ENCODE results near the gene GALNT2.

Gene GALNT2

GRCh38 chr1:230251644-230252191, 184.7 kb downstream of the GALNT2 start:
- no peak overlapping the region for H3K27ac ChIP-seq
- TF ChIP-seq, protein P1, sequence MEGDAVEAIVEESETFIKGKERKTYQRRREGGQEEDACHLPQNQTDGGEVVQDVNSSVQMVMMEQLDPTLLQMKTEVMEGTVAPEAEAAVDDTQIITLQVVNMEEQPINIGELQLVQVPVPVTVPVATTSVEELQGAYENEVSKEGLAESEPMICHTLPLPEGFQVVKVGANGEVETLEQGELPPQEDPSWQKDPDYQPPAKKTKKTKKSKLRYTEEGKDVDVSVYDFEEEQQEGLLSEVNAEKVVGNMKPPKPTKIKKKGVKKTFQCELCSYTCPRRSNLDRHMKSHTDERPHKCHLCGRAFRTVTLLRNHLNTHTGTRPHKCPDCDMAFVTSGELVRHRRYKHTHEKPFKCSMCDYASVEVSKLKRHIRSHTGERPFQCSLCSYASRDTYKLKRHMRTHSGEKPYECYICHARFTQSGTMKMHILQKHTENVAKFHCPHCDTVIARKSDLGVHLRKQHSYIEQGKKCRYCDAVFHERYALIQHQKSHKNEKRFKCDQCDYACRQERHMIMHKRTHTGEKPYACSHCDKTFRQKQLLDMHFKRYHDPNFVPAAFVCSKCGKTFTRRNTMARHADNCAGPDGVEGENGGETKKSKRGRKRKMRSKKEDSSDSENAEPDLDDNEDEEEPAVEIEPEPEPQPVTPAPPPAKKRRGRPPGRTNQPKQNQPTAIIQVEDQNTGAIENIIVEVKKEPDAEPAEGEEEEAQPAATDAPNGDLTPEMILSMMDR (conservative IDR thresholded peaks at IDR 0.05) = no peak

- H3K27ac ChIP-seq = no peak overlapping the region
- TF ChIP-seq, protein P1 (conservative IDR thresholded peaks at IDR 0.05) = no peak
Observed at GRCh38 chr1:230253150-230253549, 186.1 kb downstream of the GALNT2 start.

DNA sequence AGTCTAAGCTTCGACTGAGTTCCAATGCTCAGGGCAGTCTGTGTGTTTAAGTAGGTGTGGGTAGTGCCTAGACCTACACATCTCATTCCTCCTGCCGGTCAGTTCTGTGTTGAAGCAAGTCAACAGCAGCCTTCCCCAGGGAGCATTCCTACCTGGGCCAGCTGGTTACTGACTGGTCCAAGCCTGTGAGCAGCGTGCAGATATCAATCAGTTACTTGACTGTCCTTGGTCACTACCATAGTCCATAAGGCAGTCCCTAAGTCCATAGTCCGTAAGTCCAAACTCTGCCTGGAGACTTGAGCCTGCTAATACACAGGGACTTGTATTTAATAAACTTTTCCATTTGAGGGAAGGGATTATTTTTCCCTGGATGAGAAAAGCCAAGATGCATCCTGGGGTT, 187.2 kb downstream of the GALNT2 start:
- TF ChIP-seq, protein P1 (conservative IDR thresholded peaks at IDR 0.05) = no peak
- no peak overlapping the region for H3K27ac ChIP-seq

DNA sequence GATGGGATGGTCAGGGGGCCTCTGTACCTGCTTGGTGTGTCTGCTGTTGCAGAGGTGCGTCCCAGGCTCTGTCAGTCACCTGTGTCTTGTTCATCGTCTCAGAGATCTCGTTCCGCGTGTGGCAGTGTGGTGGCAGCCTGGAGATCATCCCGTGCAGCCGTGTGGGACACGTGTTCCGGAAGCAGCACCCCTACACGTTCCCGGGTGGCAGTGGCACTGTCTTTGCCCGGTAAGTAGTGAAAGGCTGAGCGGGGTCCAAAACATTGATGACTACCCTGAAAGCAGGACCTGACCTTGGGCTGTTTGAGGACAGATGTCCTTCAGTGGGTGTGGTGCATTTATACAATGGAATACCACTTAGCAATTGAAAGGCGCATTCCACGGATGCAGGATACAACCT, 188.1 kb downstream of the GALNT2 start:
- TF ChIP-seq, protein P1 (conservative IDR thresholded peaks at IDR 0.05) = no peak
- H3K27ac ChIP-seq = no peak overlapping the region

DNA sequence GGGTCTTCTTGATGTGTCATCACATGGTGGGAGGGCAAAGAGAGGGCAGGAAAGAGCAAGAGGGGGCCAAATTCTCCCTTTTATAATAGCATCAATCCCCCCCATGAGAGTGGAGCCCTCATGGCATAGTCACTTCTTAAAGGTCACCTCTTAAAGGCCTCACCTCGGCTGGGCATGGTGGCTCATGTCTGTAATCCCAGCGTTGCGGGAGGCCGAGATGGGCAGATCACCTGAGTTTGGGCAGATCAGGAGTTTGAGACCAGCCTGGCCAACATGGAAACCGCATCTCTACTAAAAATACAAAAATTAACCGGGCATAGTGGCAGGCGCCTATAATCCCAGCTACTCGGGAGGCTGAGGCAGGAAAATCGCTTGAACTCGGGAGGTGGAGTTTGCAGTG, 189.0 kb downstream of the GALNT2 start:
- H3K27ac ChIP-seq = no peak overlapping the region
- TF ChIP-seq, protein P1 (conservative IDR thresholded peaks at IDR 0.05) = no peak

GRCh38 chr1:230256896-230257295, 189.9 kb downstream of the GALNT2 start:
- TF ChIP-seq, protein P1 (conservative IDR thresholded peaks at IDR 0.05) = no peak

DNA sequence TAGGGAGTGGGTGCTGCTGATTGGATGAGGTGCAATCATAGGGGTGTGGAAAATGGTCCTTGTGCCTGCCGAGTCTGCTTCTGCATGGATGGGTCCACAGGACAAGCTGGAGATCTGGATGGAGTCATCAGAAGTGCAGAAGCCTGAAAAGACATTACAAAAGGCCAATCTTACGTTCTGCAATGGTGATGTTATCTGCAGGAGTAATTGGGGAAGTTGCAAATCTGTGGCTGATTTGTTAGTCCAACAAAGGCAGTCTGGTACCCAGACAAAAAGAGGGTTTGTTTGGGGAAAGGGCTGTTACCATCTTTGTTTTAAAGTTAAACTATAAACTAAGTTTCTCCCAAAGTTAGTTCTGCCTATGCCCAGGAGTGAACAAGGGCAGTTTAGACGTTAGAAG, 192.6 kb downstream of the GALNT2 start:
- H3K27ac ChIP-seq = no peak overlapping the region
- TF ChIP-seq, protein P1 (conservative IDR thresholded peaks at IDR 0.05) = no peak

More at GRCh38 chr1:230256896-230257295, 189.9 kb downstream of the GALNT2 start:
- H3K27ac ChIP-seq = no peak overlapping the region
